ENCODE measurements around the gene NBL1. TPM values are rescaled to one million over a fixed set of nuclear protein-coding genes. Genes with fewer than 3 reads are reported as not detected.

Gene NBL1
- total and polyA plus RNA-seq, 4 donors: 62.1 to 427 (median 127) TPM

GRCh38 chr1:19640363-19641316 is 3.5 kb upstream of the NBL1 start:
- Histone ChIP-seq H3K4me3 (ENCODE audit: low read depth, low read length) (no peak overlapping the region), H3K36me3 (ENCODE audit: control insufficient read depth, insufficient read depth, low read length) (no peaks in the 10 kb centered on the region), H3K9me3 (ENCODE audit: control insufficient read depth, insufficient read depth, low read length) (no peaks in the 10 kb centered on the region), H3K4me1 (ENCODE audit: control insufficient read depth, insufficient read depth, low read length) (peaks cover 26% of the 10 kb centered on the region), H3K27me3 (ENCODE audit: control insufficient read depth, insufficient read depth, low read length) (peaks cover 25% of the 10 kb centered on the region), H3K27ac (ENCODE audit: low read depth, low read length) (peak overlapping the region; percentile 29)
- 13% methylated on average over 9 of the region's 14 CpGs for WGBS (ENCODE audit: insufficient coverage)
- DNase-seq (ENCODE audit: low read depth in 4 of 6, low spot score in 6 of 6): peak in 1 of 6 donors; percentile 78

- WGBS (ENCODE audit: insufficient coverage): 42% methylated on average over 5 of the region's 7 CpGs
- DNase-seq (ENCODE audit: low read depth in 4 of 6, low spot score in 6 of 6): peak in 1 of 6 donors; percentile 6
- Histone ChIP-seq H3K27me3 (ENCODE audit: control insufficient read depth, insufficient read depth, low read length) (peaks cover 26% of the 10 kb centered on the region), H3K27ac (ENCODE audit: low read depth, low read length) (peak overlapping the region; percentile 77), H3K36me3 (ENCODE audit: control insufficient read depth, insufficient read depth, low read length) (peaks cover under 1% of the 10 kb centered on the region), H3K9me3 (ENCODE audit: control insufficient read depth, insufficient read depth, low read length) (no peaks in the 10 kb centered on the region), H3K4me3 (ENCODE audit: low read depth, low read length) (peak overlapping the region; percentile 49), H3K4me1 (ENCODE audit: control insufficient read depth, insufficient read depth, low read length) (peaks cover 38% of the 10 kb centered on the region)
Measured at GRCh38 chr1:19643121-19643520, 990 bp upstream of the NBL1 start.

- H3K27me3 ChIP-seq (ENCODE audit: control insufficient read depth, insufficient read depth, low read length): peaks cover 26% of the 10 kb centered on the region
- peaks cover 38% of the 10 kb centered on the region for H3K4me1 ChIP-seq (ENCODE audit: control insufficient read depth, insufficient read depth, low read length)
- H3K9me3 ChIP-seq (ENCODE audit: control insufficient read depth, insufficient read depth, low read length): no peaks in the 10 kb centered on the region
- peak overlapping the region; percentile 87 for H3K27ac ChIP-seq (ENCODE audit: low read depth, low read length)
- peak overlapping the region; percentile 70 for H3K4me3 ChIP-seq (ENCODE audit: low read depth, low read length)
- no peak for DNase-seq (ENCODE audit: low read depth in 4 of 6, low spot score in 6 of 6)
- H3K36me3 ChIP-seq (ENCODE audit: control insufficient read depth, insufficient read depth, low read length): peaks cover 2% of the 10 kb centered on the region
- 0% methylated on average over 51 of the region's 51 CpGs for WGBS (ENCODE audit: insufficient coverage)
Measured at GRCh38 chr1:19644395-19644680, 227 bp downstream of the NBL1 start.

- WGBS (ENCODE audit: insufficient coverage): under 1% methylated on average over 68 of the region's 71 CpGs
- peaks cover 38% of the 10 kb centered on the region for H3K4me1 ChIP-seq (ENCODE audit: control insufficient read depth, insufficient read depth, low read length)
- DNase-seq (ENCODE audit: low read depth in 4 of 6, low spot score in 6 of 6): peak in 2 of 6 donors; percentile 57 to 64
- H3K27ac ChIP-seq (ENCODE audit: low read depth, low read length): peak overlapping the region; percentile 87
- no peaks in the 10 kb centered on the region for H3K9me3 ChIP-seq (ENCODE audit: control insufficient read depth, insufficient read depth, low read length)
- H3K4me3 ChIP-seq (ENCODE audit: low read depth, low read length): peak overlapping the region; percentile 70
- peaks cover 26% of the 10 kb centered on the region for H3K27me3 ChIP-seq (ENCODE audit: control insufficient read depth, insufficient read depth, low read length)
- peaks cover 2% of the 10 kb centered on the region for H3K36me3 ChIP-seq (ENCODE audit: control insufficient read depth, insufficient read depth, low read length)
Measured at GRCh38 chr1:19644681-19645410, 735 bp downstream of the NBL1 start.

- 41% methylated on average over 21 of the region's 30 CpGs for WGBS (ENCODE audit: insufficient coverage)
- Histone ChIP-seq H3K27me3 (ENCODE audit: control insufficient read depth, insufficient read depth, low read length) (peaks cover 26% of the 10 kb centered on the region), H3K27ac (ENCODE audit: low read depth, low read length) (peak overlapping the region; percentile 87), H3K9me3 (ENCODE audit: control insufficient read depth, insufficient read depth, low read length) (no peaks in the 10 kb centered on the region), H3K36me3 (ENCODE audit: control insufficient read depth, insufficient read depth, low read length) (peaks cover 2% of the 10 kb centered on the region), H3K4me3 (ENCODE audit: low read depth, low read length) (peak overlapping the region; percentile 70), H3K4me1 (ENCODE audit: control insufficient read depth, insufficient read depth, low read length) (peaks cover 39% of the 10 kb centered on the region)
- DNase-seq (ENCODE audit: low read depth in 4 of 6, low spot score in 6 of 6): no peak
Measured at GRCh38 chr1:19645411-19646251, 1.5 kb downstream of the NBL1 start.

GRCh38 chr1:19646377-19647319 is 2.5 kb downstream of the NBL1 start:
- no peaks in the 10 kb centered on the region for H3K9me3 ChIP-seq (ENCODE audit: control insufficient read depth, insufficient read depth, low read length)
- peak overlapping the region; percentile 70 for H3K4me3 ChIP-seq (ENCODE audit: low read depth, low read length)
- 88% methylated on average over 5 of the region's 9 CpGs for WGBS (ENCODE audit: insufficient coverage)
- H3K27me3 ChIP-seq (ENCODE audit: control insufficient read depth, insufficient read depth, low read length): peaks cover 21% of the 10 kb centered on the region
- H3K36me3 ChIP-seq (ENCODE audit: control insufficient read depth, insufficient read depth, low read length): peaks cover 8% of the 10 kb centered on the region
- H3K4me1 ChIP-seq (ENCODE audit: control insufficient read depth, insufficient read depth, low read length): peaks cover 43% of the 10 kb centered on the region
- no peak for DNase-seq (ENCODE audit: low read depth in 4 of 6, low spot score in 6 of 6)
- H3K27ac ChIP-seq (ENCODE audit: low read depth, low read length): peak overlapping the region; percentile 87

- Histone ChIP-seq H3K9me3 (ENCODE audit: control insufficient read depth, insufficient read depth, low read length) (no peaks in the 10 kb centered on the region), H3K4me1 (ENCODE audit: control insufficient read depth, insufficient read depth, low read length) (peaks cover 43% of the 10 kb centered on the region), H3K36me3 (ENCODE audit: control insufficient read depth, insufficient read depth, low read length) (peaks cover 10% of the 10 kb centered on the region), H3K27ac (ENCODE audit: low read depth, low read length) (no peak overlapping the region), H3K4me3 (ENCODE audit: low read depth, low read length) (no peak overlapping the region), H3K27me3 (ENCODE audit: control insufficient read depth, insufficient read depth, low read length) (peaks cover 19% of the 10 kb centered on the region)
- WGBS (ENCODE audit: insufficient coverage): 72% methylated on average over 16 of the region's 16 CpGs
- no peak for DNase-seq (ENCODE audit: low read depth in 4 of 6, low spot score in 6 of 6)
Measured at GRCh38 chr1:19647643-19648042, 3.5 kb downstream of the NBL1 start.

GRCh38 chr1:19648239-19648638 is 4.1 kb downstream of the NBL1 start:
- Histone ChIP-seq H3K9me3 (ENCODE audit: control insufficient read depth, insufficient read depth, low read length) (no peaks in the 10 kb centered on the region), H3K4me3 (ENCODE audit: low read depth, low read length) (no peak overlapping the region), H3K27me3 (ENCODE audit: control insufficient read depth, insufficient read depth, low read length) (peaks cover 13% of the 10 kb centered on the region), H3K36me3 (ENCODE audit: control insufficient read depth, insufficient read depth, low read length) (peaks cover 10% of the 10 kb centered on the region), H3K27ac (ENCODE audit: low read depth, low read length) (no peak overlapping the region), H3K4me1 (ENCODE audit: control insufficient read depth, insufficient read depth, low read length) (peaks cover 41% of the 10 kb centered on the region)
- 86% methylated on average over 14 of the region's 14 CpGs for WGBS (ENCODE audit: insufficient coverage)
- DNase-seq (ENCODE audit: low read depth in 4 of 6, low spot score in 6 of 6): no peak
